Liver (tissue), 9 donors: ENCODE data around the gene CA14. TPM values are rescaled to one million over a fixed set of nuclear protein-coding genes. Genes with fewer than 3 reads are reported as not detected.

Experiments
- DNase-seq: peaks from one replicate; pipeline ENCODE4 v3.0.0-alpha.2; 2017; ENCODE audit warnings: low spot score
- H3K27ac ChIP-seq, 2 donors: one replicate each; pipeline ENCODE4 v1.7.0; 2013; ENCODE audit warnings: inconsistent platforms in 2 of 2, low read length in 2 of 2, control low read depth in 1 of 2, low read depth in 1 of 2, mild to moderate bottlenecking in 1 of 2
- H3K27me3 ChIP-seq, 4 donors: one replicate each; pipeline versions ENCODE4 v1.6.1 to v1.7.0; 2013; ENCODE audit warnings: low read length in 3 of 4, inconsistent platforms in 1 of 4, mild to moderate bottlenecking in 1 of 4, moderate library complexity in 1 of 4; ENCODE audit not compliant: control insufficient read depth in 4 of 4, insufficient read depth in 4 of 4
- H3K36me3 ChIP-seq, 4 donors: one replicate each; pipeline versions ENCODE4 v1.6.1 to v1.7.0; 2013; ENCODE audit warnings: low read length in 3 of 4, mild to moderate bottlenecking in 3 of 4, low read depth in 1 of 4, moderate library complexity in 1 of 4; ENCODE audit not compliant: control insufficient read depth in 4 of 4, insufficient read depth in 3 of 4
- H3K4me1 ChIP-seq, 4 donors: one replicate each; pipeline versions ENCODE4 v1.6.1 to v1.7.0; 2013; ENCODE audit warnings: low read length in 3 of 4, mild to moderate bottlenecking in 3 of 4, moderate library complexity in 1 of 4; ENCODE audit not compliant: control insufficient read depth in 4 of 4, insufficient read depth in 4 of 4
- H3K4me3 ChIP-seq, 3 donors: one replicate each; pipeline versions ENCODE4 v1.6.1 to v1.7.0; 2013; ENCODE audit warnings: low read length in 3 of 3, control low read depth in 1 of 3, low read depth in 1 of 3, mild to moderate bottlenecking in 1 of 3
- H3K9ac ChIP-seq, 2 donors: one replicate each; pipeline ENCODE4 v1.7.0; 2013; ENCODE audit warnings: low read length in 2 of 2, mild to moderate bottlenecking in 2 of 2, moderate library complexity in 2 of 2, control low read depth in 1 of 2, low read depth in 1 of 2
- H3K9me3 ChIP-seq, 4 donors: one replicate each; pipeline versions ENCODE4 v1.6.1 to v1.7.0; 2013; ENCODE audit warnings: low read length in 3 of 4; ENCODE audit not compliant: control insufficient read depth in 4 of 4
- EGR1 ChIP-seq, 2 donors: IDR thresholded peaks; 2 replicates each; pipeline ENCODE4 v1.6.1; 2016 to 2018; ENCODE audit warnings: antibody characterized with exemption in 2 of 2, low read depth in 2 of 2
- FOXA1 ChIP-seq: IDR thresholded peaks from 2 replicates; pipeline ENCODE4 v1.6.1; 2016; ENCODE audit warnings: antibody characterized with exemption
- FOXA2 ChIP-seq: IDR thresholded peaks from 2 replicates; pipeline ENCODE4 v1.6.1; 2016; ENCODE audit warnings: antibody characterized with exemption
- GABPA ChIP-seq, 2 donors: IDR thresholded peaks in 1 of 2; conservative IDR thresholded peaks in 1 of 2; 2 replicates each; pipeline ENCODE4 v1.6.1; 2016; ENCODE audit warnings: antibody characterized with exemption in 2 of 2, mild to moderate bottlenecking in 1 of 2, moderate library complexity in 1 of 2
- HNF4A ChIP-seq, 2 donors: conservative IDR thresholded peaks; 2 replicates each; pipeline ENCODE4 v1.6.1; 2016; ENCODE audit warnings: antibody characterized with exemption in 2 of 2, mild to moderate bottlenecking in 2 of 2
- HNF4G ChIP-seq: IDR thresholded peaks from 2 replicates; pipeline ENCODE4 v1.6.1; 2016; ENCODE audit warnings: antibody characterized with exemption
- JUND ChIP-seq, 2 donors: IDR thresholded peaks; 2 replicates each; pipeline ENCODE4 v1.6.1; 2016; ENCODE audit warnings: antibody characterized with exemption in 2 of 2
- MAX ChIP-seq: IDR thresholded peaks from 2 replicates; pipeline ENCODE4 v1.6.1; 2016; ENCODE audit warnings: antibody characterized with exemption
- NR2F2 ChIP-seq: IDR thresholded peaks from 2 replicates; pipeline ENCODE4 v1.6.1; 2016; ENCODE audit warnings: antibody characterized with exemption
- RAD21 ChIP-seq, 2 donors: IDR thresholded peaks; 2 replicates each; pipeline ENCODE4 v1.6.1; 2016; ENCODE audit warnings: antibody characterized with exemption in 2 of 2, mild to moderate bottlenecking in 2 of 2
- REST ChIP-seq: IDR thresholded peaks from 2 replicates; pipeline ENCODE4 v1.6.1; 2016; ENCODE audit warnings: antibody characterized with exemption, mild to moderate bottlenecking
- RXRA ChIP-seq, 2 donors: IDR thresholded peaks; 2 replicates each; pipeline ENCODE4 v1.6.1; 2017 to 2018; ENCODE audit warnings: antibody characterized with exemption in 2 of 2, mild to moderate bottlenecking in 1 of 2
- SP1 ChIP-seq: IDR thresholded peaks from 2 replicates; pipeline ENCODE4 v1.6.1; 2018; ENCODE audit warnings: antibody characterized with exemption, mild to moderate bottlenecking
- TAF1 ChIP-seq: conservative IDR thresholded peaks from 2 replicates; pipeline ENCODE4 v1.6.1; 2016; ENCODE audit warnings: antibody characterized with exemption, mild to moderate bottlenecking
- YY1 ChIP-seq: IDR thresholded peaks from 2 replicates; pipeline ENCODE4 v1.6.1; 2016; ENCODE audit warnings: antibody characterized with exemption, mild to moderate bottlenecking
- WGBS: extraction: QIAGEN DNeasy Blood & Tissue Kit; methylation state at CpG from one replicate; pipeline ENCODE4 v1.1.7; 2013; 5-methylcytosine and 5-hydroxymethylcytosine counted together
- polyA plus RNA-seq, 2 donors: library from polyadenylated mRNA; stranded (reverse) in 1 of 2; unstranded in 1 of 2; fragments of 200-250 nt in 1 of 2; fragments of >200 nt in 1 of 2; fragmentation: Nextera tagmentation in 1 of 2; extraction: Ambion mirVana in 1 of 2; gene quantifications; one replicate each; pipeline versions ENCODE4 v1.2.1 to v1.2.3, GENCODE V29; 2013 to 2015
- total RNA-seq, 2 donors: library from RNA; depleted of rRNA; stranded (reverse); fragments of >200 nt; gene quantifications; one replicate each; pipeline ENCODE4 v1.2.3, GENCODE V29; 2014
- TF ChIP-seq, protein P1 (sequence below): IDR thresholded peaks from 2 replicates; pipeline ENCODE4 v1.6.1; 2016; ENCODE audit warnings: antibody characterized with exemption
- TF ChIP-seq, protein P2 (sequence below): IDR thresholded peaks from 2 replicates; pipeline ENCODE4 v1.6.1; 2016; ENCODE audit warnings: antibody characterized with exemption
- donor health status: healthy.
- donor health status: healthy.
- donor health status: healthy.
- donor health status: healthy.
- donor health status: healthy.

Gene CA14
- total and polyA plus RNA-seq, 4 donors: 0.22 to 2.7 (median 1.2) TPM

DNA sequence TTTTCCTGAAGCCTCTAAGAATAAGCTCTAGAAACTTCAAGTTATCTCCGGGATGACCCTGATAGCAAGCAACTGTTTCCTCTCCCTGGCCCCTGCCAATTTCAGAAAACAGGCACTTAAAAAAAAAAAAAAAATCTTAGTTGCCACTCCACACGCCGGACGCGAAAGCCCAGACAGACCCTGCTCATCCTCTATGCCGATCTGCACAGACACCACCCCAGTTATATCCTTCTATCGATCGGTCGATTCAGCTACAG, 23.3 kb upstream of the CA14 start:
- peak overlapping the region; percentile 98 for H3K27ac ChIP-seq
- DNase-seq: no peak
- H3K4me1 ChIP-seq: peaks cover 1 to 20% (median 6%) of the 10 kb centered on the region in 4 donors
- H3K27me3 ChIP-seq: no peaks in the 10 kb centered on the region
- peak overlapping the region; percentile 73 to 97 (median 92) for H3K4me3 ChIP-seq
- peaks cover 0 to 6% (median under 1%) of the 10 kb centered on the region in 4 donors for H3K36me3 ChIP-seq
- H3K9ac ChIP-seq: peak overlapping the region; percentile 68 to 91
- TF ChIP-seq NR2F2 (no peak), RXRA (IDR thresholded peaks at IDR 0.05) (no peak)
- H3K9me3 ChIP-seq: no peaks in the 10 kb centered on the region
- 0% methylated on average over 9 of the region's 9 CpGs for WGBS

DNA sequence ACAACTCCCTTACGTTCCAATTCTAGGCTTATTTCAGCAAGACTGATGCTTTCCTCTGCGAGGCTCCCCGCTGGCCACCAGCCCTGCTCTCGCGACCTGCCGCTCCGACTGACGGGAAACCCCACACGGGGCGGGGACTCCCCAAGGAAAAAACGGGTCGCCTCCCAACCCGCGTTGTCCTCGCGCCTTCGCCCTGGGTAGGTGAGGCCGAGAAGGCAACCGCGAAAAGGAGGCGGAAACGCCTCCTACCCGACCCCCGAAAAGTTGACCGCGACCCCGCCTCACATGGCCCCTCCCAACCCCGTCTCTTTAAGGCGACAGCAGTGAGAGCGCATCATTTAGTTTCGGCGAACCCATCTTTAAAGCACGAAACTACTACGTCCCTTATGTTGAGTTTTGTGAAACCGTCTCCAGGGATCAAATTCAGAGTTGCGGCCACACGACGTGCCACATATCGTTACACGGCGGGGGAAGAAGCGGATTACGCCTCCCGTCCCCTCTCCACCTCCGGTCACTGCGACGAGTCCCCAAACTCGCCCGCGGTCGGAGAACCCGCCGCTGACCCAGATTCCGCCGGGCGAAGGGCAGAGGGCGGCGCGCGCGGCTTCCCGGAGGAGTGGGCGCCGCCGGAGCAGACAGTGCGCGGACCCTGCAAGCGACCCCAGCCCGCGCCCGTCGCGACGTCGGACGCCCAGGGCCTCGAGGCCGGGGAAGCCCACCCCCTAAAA, 22.8 kb upstream of the CA14 start:
- peaks cover 1 to 20% (median 6%) of the 10 kb centered on the region in 4 donors for H3K4me1 ChIP-seq
- TF ChIP-seq REST (no peak), HNF4A (conservative IDR thresholded peaks at IDR 0.05) (peak; percentile 3 to 45), YY1 (peak; percentile 70), TAF1 (peak; percentile 86), MAX (no peak), HNF4G (peak; percentile 11), SP1 (peak; percentile 46), RXRA (IDR thresholded peaks at IDR 0.05) (peak in 1 of 2 donors; percentile 33), NR2F2 (peak; percentile 49)
- TF ChIP-seq, protein P1, sequence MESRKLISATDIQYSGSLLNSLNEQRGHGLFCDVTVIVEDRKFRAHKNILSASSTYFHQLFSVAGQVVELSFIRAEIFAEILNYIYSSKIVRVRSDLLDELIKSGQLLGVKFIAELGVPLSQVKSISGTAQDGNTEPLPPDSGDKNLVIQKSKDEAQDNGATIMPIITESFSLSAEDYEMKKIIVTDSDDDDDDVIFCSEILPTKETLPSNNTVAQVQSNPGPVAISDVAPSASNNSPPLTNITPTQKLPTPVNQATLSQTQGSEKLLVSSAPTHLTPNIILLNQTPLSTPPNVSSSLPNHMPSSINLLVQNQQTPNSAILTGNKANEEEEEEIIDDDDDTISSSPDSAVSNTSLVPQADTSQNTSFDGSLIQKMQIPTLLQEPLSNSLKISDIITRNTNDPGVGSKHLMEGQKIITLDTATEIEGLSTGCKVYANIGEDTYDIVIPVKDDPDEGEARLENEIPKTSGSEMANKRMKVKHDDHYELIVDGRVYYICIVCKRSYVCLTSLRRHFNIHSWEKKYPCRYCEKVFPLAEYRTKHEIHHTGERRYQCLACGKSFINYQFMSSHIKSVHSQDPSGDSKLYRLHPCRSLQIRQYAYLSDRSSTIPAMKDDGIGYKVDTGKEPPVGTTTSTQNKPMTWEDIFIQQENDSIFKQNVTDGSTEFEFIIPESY: peak; percentile 66
- peak overlapping the region; percentile 91 to 96 for H3K9ac ChIP-seq
- peaks cover 0 to 6% (median under 1%) of the 10 kb centered on the region in 4 donors for H3K36me3 ChIP-seq
- H3K27me3 ChIP-seq: no peaks in the 10 kb centered on the region
- under 1% methylated on average over 78 of the region's 78 CpGs for WGBS
- H3K27ac ChIP-seq: peak overlapping the region; percentile 98
- peak; percentile 81 for DNase-seq
- H3K4me3 ChIP-seq: peak overlapping the region; percentile 73 to 97 (median 92)
- no peaks in the 10 kb centered on the region for H3K9me3 ChIP-seq

GRCh38 chr1:150235294-150235851, 22.2 kb upstream of the CA14 start:
- whole genome bisulfite sequencing: under 1% methylated on average over 27 of the region's 27 CpGs
- peak; percentile 50 for DNase-seq
- Histone ChIP-seq H3K27ac (peak overlapping the region; percentile 98), H3K9me3 (no peaks in the 10 kb centered on the region), H3K27me3 (no peaks in the 10 kb centered on the region), H3K4me3 (peak overlapping the region; percentile 73 to 97 (median 92)), H3K36me3 (peaks cover 0 to 2% (median under 1%) of the 10 kb centered on the region in 4 donors), H3K4me1 (peaks cover 1 to 20% (median 6%) of the 10 kb centered on the region in 4 donors), H3K9ac (peak overlapping the region; percentile 91 to 96)
- TF ChIP-seq RXRA (IDR thresholded peaks at IDR 0.05): no peak
- no peak for TF ChIP-seq MAX
- TF ChIP-seq, protein P2, sequence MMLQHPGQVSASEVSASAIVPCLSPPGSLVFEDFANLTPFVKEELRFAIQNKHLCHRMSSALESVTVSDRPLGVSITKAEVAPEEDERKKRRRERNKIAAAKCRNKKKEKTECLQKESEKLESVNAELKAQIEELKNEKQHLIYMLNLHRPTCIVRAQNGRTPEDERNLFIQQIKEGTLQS: no peak
- TF ChIP-seq RAD21 (IDR thresholded peaks at IDR 0.05): no peak
- no peak for TF ChIP-seq EGR1 (IDR thresholded peaks at IDR 0.05; ENCODE audit: low read depth in 2 of 2)
- TF ChIP-seq HNF4A (conservative IDR thresholded peaks at IDR 0.05): no peak
- TF ChIP-seq FOXA2: no peak
- TF ChIP-seq NR2F2: no peak
- no peak for TF ChIP-seq JUND (IDR thresholded peaks at IDR 0.05)
- TF ChIP-seq YY1: no peak
- TF ChIP-seq, protein P1: no peak
- TF ChIP-seq SP1: no peak
- no peak for TF ChIP-seq FOXA1
- no peak for TF ChIP-seq GABPA (IDR thresholded peaks at IDR 0.05 in 1 of 2, conservative IDR thresholded peaks at IDR 0.05 in 1 of 2)
